WTC11 (cell line): ENCODE measurements around the gene TCN1.

ENCODE experiments used
- ATF1 ChIP-seq: sonication (generic); formaldehyde crosslinking; IDR thresholded peaks from 2 replicates; pipeline ENCODE4 v1.8.1; 2023; ENCODE audit warnings: mild to moderate bottlenecking, moderate library complexity, missing genetic modification reagents
- CTCF ChIP-seq: fragments of 200-600 bp; IDR thresholded peaks from 2 replicates; pipeline ENCODE4 v1.8.0; 2022; ENCODE audit warnings: antibody characterized with exemption
- IRF1 ChIP-seq: sonication (generic); formaldehyde crosslinking; IDR thresholded peaks from 2 replicates; pipeline ENCODE4 v1.8.0; 2023; ENCODE audit warnings: missing genetic modification reagents
- RORB ChIP-seq: fragments of 250-450 bp; sonication (Bioruptor Pico); IDR thresholded peaks from 2 replicates; pipeline ENCODE4 v1.9.0; 2021; ENCODE audit warnings: mild to moderate bottlenecking
- USF2 ChIP-seq: sonication (generic); formaldehyde crosslinking; IDR thresholded peaks from 2 replicates; pipeline ENCODE4 v1.8.1; 2023; ENCODE audit warnings: mild to moderate bottlenecking, missing genetic modification reagents, moderate library complexity
- ZNF423 ChIP-seq: fragments of 250-450 bp; sonication (Bioruptor Pico); IDR thresholded peaks from 2 replicates; pipeline ENCODE4 v2.1.2; 2022; ENCODE audit warnings: mild to moderate bottlenecking, moderate library complexity

GRCh38 chr11:59822989-59823566, 43.2 kb downstream of the TCN1 start:
- no peak for TF ChIP-seq RORB (CRISPR knock-in tag)
- TF ChIP-seq CTCF, result peak; percentile 40; the same call in 1 of the 2 replicates
- no peak for TF ChIP-seq ATF1 (CRISPR knock-in tag)
- no peak for TF ChIP-seq USF2 (CRISPR knock-in tag)
- no peak for TF ChIP-seq ZNF423
- TF ChIP-seq IRF1 (CRISPR knock-in tag), result no peak
